ENCODE data around the gene C22orf23.

DNA sequence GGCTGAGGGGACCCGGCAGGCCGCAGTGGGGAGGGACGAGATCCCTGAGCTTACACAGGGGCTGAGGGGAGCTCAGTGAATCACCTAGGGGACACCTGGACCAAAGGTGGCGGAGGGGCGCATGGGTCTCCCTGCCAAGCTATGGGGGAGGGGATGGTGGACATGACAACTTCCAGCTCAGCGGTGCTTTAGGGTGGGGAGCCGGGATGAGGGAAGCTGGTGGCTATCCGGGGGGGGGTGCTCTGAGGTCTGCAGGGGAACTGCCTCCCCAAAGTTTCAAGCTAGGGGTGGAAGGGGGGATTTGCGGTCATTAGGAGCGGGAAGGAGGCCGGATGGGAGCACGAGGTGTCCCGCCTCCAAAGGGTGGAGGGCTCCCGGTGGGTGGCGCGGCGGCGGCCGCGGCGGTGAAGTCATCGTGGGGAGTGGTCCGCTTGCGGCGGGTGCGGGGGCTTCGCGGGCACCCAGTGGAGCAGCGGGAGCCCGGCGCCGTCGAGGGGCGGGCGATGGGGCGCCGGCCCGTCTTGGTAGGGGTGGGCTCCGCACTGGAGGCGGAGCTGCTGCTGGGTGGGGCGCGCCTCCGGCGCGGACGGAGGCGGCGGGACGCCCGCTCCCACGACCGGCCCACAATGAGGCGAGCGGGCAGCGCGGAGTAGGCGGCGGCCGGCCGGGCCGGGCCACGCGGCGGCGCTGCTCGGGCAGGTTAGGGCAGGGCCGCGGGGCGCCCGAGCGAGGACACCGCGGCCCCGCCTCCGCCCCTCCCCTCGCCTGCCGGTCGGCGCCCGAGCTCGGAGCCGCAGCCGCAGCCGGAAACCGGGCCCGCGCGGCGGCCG lies 47.7 kb downstream of the C22orf23 start, which contains the start of gene MICALL1:
- TF ChIP-seq, protein P1, sequence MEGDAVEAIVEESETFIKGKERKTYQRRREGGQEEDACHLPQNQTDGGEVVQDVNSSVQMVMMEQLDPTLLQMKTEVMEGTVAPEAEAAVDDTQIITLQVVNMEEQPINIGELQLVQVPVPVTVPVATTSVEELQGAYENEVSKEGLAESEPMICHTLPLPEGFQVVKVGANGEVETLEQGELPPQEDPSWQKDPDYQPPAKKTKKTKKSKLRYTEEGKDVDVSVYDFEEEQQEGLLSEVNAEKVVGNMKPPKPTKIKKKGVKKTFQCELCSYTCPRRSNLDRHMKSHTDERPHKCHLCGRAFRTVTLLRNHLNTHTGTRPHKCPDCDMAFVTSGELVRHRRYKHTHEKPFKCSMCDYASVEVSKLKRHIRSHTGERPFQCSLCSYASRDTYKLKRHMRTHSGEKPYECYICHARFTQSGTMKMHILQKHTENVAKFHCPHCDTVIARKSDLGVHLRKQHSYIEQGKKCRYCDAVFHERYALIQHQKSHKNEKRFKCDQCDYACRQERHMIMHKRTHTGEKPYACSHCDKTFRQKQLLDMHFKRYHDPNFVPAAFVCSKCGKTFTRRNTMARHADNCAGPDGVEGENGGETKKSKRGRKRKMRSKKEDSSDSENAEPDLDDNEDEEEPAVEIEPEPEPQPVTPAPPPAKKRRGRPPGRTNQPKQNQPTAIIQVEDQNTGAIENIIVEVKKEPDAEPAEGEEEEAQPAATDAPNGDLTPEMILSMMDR (IDR thresholded peaks at IDR 0.05), result peak in 4 of 7 experiments; percentile 45 to 93 (median 77)
- TF ChIP-seq POLR2A (IDR thresholded peaks at IDR 0.05), result peak in 1 of 3 donors; percentile 35

All from body of pancreas (tissue), 4 donors.